Keratinocyte (primary cell): Measurements from ENCODE around the gene APOL1. TPM values are rescaled to one million over a fixed set of nuclear protein-coding genes. Genes with fewer than 3 reads are reported as not detected.
"Not testable (repeated sequence)": the region's sequence is repeated elsewhere in the genome, so short reads cannot be mapped to it uniquely, and the experiment has no call there.

ENCODE experiments used
- DNase-seq: peaks from one replicate; pipeline ENCODE4 v3.0.0-alpha.2; 2011; ENCODE audit warnings: low read depth, missing footprints, low spot score
- FAIRE-seq: peaks from 2 replicates; lab custom pipeline; 2011; peaks lifted over from hg19 to GRCh38; lab: Jason Lieb, UNC
- H2AFZ ChIP-seq: 2 replicates; pipeline ENCODE4 v1.6.0; 2012; ENCODE audit warnings: low read length, control low read depth, inconsistent platforms; ENCODE audit not compliant: control insufficient read depth
- H3K27ac ChIP-seq: 2 replicates; pipeline ENCODE4 v1.5.1; 2011; ENCODE audit warnings: low read length; ENCODE audit not compliant: control insufficient read depth, insufficient read depth
- H3K27me3 ChIP-seq: 3 replicates; pipeline ENCODE4 v1.6.0; 2011; ENCODE audit warnings: low read length; ENCODE audit not compliant: control insufficient read depth, insufficient read depth; ENCODE audit errors: extremely low read depth
- H3K36me3 ChIP-seq, 2 experiments: 2 replicates in 1 of 2; 3 replicates in 1 of 2; pipeline ENCODE4 v1.5.1; 2011; ENCODE audit warnings: low read length in 2 of 2, mild to moderate bottlenecking in 1 of 2; ENCODE audit not compliant: control insufficient read depth in 2 of 2, insufficient read depth in 2 of 2; ENCODE audit errors: extremely low read depth in 1 of 2
- H3K4me1 ChIP-seq: 3 replicates; pipeline ENCODE4 v1.5.1; 2011; ENCODE audit warnings: low read length; ENCODE audit not compliant: control insufficient read depth, insufficient read depth; ENCODE audit errors: extremely low read depth
- H3K4me2 ChIP-seq: 3 replicates; pipeline ENCODE4 v1.6.0; 2011; ENCODE audit warnings: low read depth, low read length; ENCODE audit not compliant: control insufficient read depth, insufficient read depth; ENCODE audit errors: extremely low read depth
- H3K4me3 ChIP-seq, 3 experiments: fragments of 200-600 bp in 1 of 3; sonication (generic) in 1 of 3; 2 replicates in 2 of 3; 3 replicates in 1 of 3; pipeline ENCODE4 v1.5.1; 2011 to 2016; ENCODE audit warnings: low read length in 3 of 3, mild to moderate bottlenecking in 3 of 3, control low read depth in 2 of 3, inconsistent platforms in 1 of 3, low read depth in 1 of 3, mixed read lengths in 1 of 3, mixed run types in 1 of 3, moderate library complexity in 1 of 3; ENCODE audit not compliant: control insufficient read depth in 2 of 3, insufficient read depth in 2 of 3; ENCODE audit errors: extremely low read depth in 1 of 3
- H3K79me2 ChIP-seq: 2 replicates; pipeline ENCODE4 v1.6.0; 2012; ENCODE audit warnings: low read length; ENCODE audit not compliant: control insufficient read depth, insufficient read depth
- H3K9ac ChIP-seq: 3 replicates; pipeline ENCODE4 v1.6.0; 2011; ENCODE audit warnings: low read length; ENCODE audit not compliant: control insufficient read depth, insufficient read depth; ENCODE audit errors: extremely low read depth
- H3K9me1 ChIP-seq: 3 replicates; pipeline ENCODE4 v1.6.0; 2011; ENCODE audit warnings: low read length; ENCODE audit not compliant: control insufficient read depth, insufficient read depth; ENCODE audit errors: extremely low read depth
- H3K9me3 ChIP-seq: 2 replicates; pipeline ENCODE4 v1.5.1; 2012; ENCODE audit warnings: low read depth, low read length; ENCODE audit not compliant: control insufficient read depth
- H4K20me1 ChIP-seq: 3 replicates; pipeline ENCODE4 v1.6.0; 2011; ENCODE audit warnings: low read length; ENCODE audit not compliant: control insufficient read depth, insufficient read depth; ENCODE audit errors: extremely low read depth
- CTCF ChIP-seq, 3 experiments: IDR thresholded peaks in 1 of 3; conservative IDR thresholded peaks in 1 of 3; optimal IDR thresholded peaks in 1 of 3; 2 replicates in 2 of 3; 3 replicates in 1 of 3; pipeline versions ENCODE3 to v1.5.1; 2011; ENCODE audit warnings: low read length in 3 of 3, mild to moderate bottlenecking in 3 of 3, moderate library complexity in 2 of 3, control low read depth in 1 of 3, inconsistent platforms in 1 of 3; ENCODE audit not compliant: insufficient read depth in 2 of 3; ENCODE audit errors: extremely low read depth in 1 of 3
- EZH2 ChIP-seq: IDR thresholded peaks from one replicate; pipeline ENCODE4 v1.6.1; 2012; ENCODE audit warnings: inconsistent platforms, mild to moderate bottlenecking, low read length, moderate library complexity
- dilution Hi-C: fragments of 300-500 bp; cut with MboI; formaldehyde crosslinking; loops from one replicate; pipeline ENCODE4 v1.7.0; 2020; ENCODE audit warnings: low sequenced_read_pairs; ENCODE audit not compliant: extremely low pct_ligation_motif_present
- polyA plus RNA-seq, 5 experiments: library from polyadenylated mRNA; depleted of rRNA in 3 of 5; stranded (reverse) in 3 of 5; stranded (forward) in 1 of 5; unstranded in 1 of 5; fragments of >200 nt; gene quantifications; 1 replicate in 1 of 5; 2 replicates in 3 of 5; 3 replicates in 1 of 5; pipeline versions ENCODE4 v1.2.1 to v1.2.3, GENCODE V29; 2011 to 2012; ENCODE audit warnings: missing spikeins in 2 of 5, low read depth in 1 of 5, low replicate concordance in 1 of 5

The APOL1 gene
- polyA plus RNA-seq, 1 donor (not counting 4 experiments of a cell fraction or from before 2014, with no cell fraction given) = 3.0 TPM

- H3K27me3 ChIP-seq, dilution Hi-C loops, H4K20me1 ChIP-seq, H3K9me3 ChIP-seq, H3K4me1 ChIP-seq, H3K79me2 ChIP-seq, H3K9me1 ChIP-seq, DNase-seq, FAIRE-seq, H3K4me3 ChIP-seq, H3K9ac ChIP-seq, H3K36me3 ChIP-seq, H3K4me2 ChIP-seq, H2AFZ ChIP-seq, H3K27ac ChIP-seq: not testable (repeated sequence)
These were observed 11.1 kb downstream of the APOL1 start for GRCh38 chr22:36263886-36264664.

GRCh38 chr22:36267058-36267457 lies 14.1 kb downstream of the APOL1 start:
- dilution Hi-C loops = no loop called here
- no peaks in the 10 kb centered on the region for H3K27me3 ChIP-seq
- no peak overlapping the region for H3K4me3 ChIP-seq
- no peak for FAIRE-seq
- no peak for DNase-seq
- no peak overlapping the region for H3K9ac ChIP-seq
- H3K4me2 ChIP-seq = no peak overlapping the region
- H3K9me1 ChIP-seq = no peaks in the 10 kb centered on the region
- no peaks in the 10 kb centered on the region for H3K36me3 ChIP-seq
- H4K20me1 ChIP-seq = no peaks in the 10 kb centered on the region
- H3K4me1 ChIP-seq = no peaks in the 10 kb centered on the region
- H3K79me2 ChIP-seq = no peaks in the 10 kb centered on the region
- no peaks in the 10 kb centered on the region for H3K9me3 ChIP-seq
- TF ChIP-seq EZH2 (no peak), CTCF (optimal IDR thresholded peaks at IDR 0.05 in 1 of 3, IDR thresholded peaks at IDR 0.05 in 1 of 3, conservative IDR thresholded peaks at IDR 0.05 in 1 of 3; ENCODE audit: extremely low read depth in 1 of 3, insufficient read depth in 2 of 3, low read length in 3 of 3) (no peak)
- no peak overlapping the region for H2AFZ ChIP-seq
- H3K27ac ChIP-seq = no peak overlapping the region
